Right lobe of liver (tissue), 4 donors: ENCODE results near the gene ANKFN1.

Source experiments
- CTCF ChIP-seq, 4 donors: fragments of 200-600 bp in 3 of 4; fragments of 450-650 bp in 1 of 4; IDR thresholded peaks; one replicate each; pipeline versions ENCODE4 v1.5.1 to v1.8.0; 2016 to 2022; ENCODE audit warnings: antibody characterized with exemption in 4 of 4, mild to moderate bottlenecking in 2 of 4
- POLR2A ChIP-seq: fragments of 450-650 bp; IDR thresholded peaks from one replicate; pipeline ENCODE4 v1.6.1; 2017; ENCODE audit warnings: antibody characterized with exemption, mild to moderate bottlenecking
- donor health status: DM: no; HTN: no; CAD: no.
- donor health status: DM: no; HTN: no; CAD: no.
- donor health status: DM: no; HTN: yes; CAD: no.

DNA sequence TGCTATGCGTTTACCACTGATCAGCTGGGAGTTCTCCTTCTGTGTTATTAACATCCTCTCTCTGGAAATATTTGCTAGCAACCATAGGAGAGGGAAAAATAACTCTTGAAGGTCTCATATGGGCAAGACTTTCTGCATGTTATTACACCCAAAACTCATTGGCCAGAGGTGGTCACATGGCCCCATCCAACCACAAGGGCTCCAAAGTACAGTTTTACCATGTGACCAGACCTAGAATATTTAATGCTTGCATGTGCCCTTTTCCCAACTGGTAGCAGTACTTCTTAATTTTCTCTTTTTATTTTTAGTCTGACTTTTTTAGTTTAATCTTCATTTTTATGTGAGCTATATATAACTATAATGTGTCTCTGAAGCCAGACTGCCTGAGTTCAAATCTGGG lies 299.2 kb downstream of the ANKFN1 start:
- TF ChIP-seq CTCF (IDR thresholded peaks at IDR 0.05) (no peak), POLR2A (no peak)
